NCI-H1105 treated with DMSO at 0.1 percent for 48 hours (cell line): ENCODE results near the gene OTUD7B.
A peak's percentile ranks its signal among the peaks of the same experiment; 100 is the strongest.
"Not testable (repeated sequence)": the region's sequence is repeated elsewhere in the genome, so short reads cannot be mapped to it uniquely, and the experiment has no call there.

Experiments
- DNase-seq: peaks from one replicate; lab custom pipeline; 2025; lab: John Stamatoyannopoulos, UW

OTUD7B gene

GRCh38 chr1:150010393-150011115 is at the start of gene OTUD7B:
Gene OTUD7B (minus strand): TSS chr1:150010726. CDS start chr1:149977510, 33,216 bp downstream.
- DNase-seq, result peak; percentile 81

- no peak for DNase-seq
Measured at GRCh38 chr1:150060260-150060659, 49.7 kb upstream of the OTUD7B start.

- DNase-seq, result no peak
Measured at GRCh38 chr1:150056407-150056806, 45.9 kb upstream of the OTUD7B start.

- DNase-seq, result not testable (repeated sequence)
Measured at GRCh38 chr1:150055507-150055906, 45.0 kb upstream of the OTUD7B start.

- no peak for DNase-seq
Measured at GRCh38 chr1:150053926-150054325, 43.4 kb upstream of the OTUD7B start.

GRCh38 chr1:150051905-150052412 is 41.4 kb upstream of the OTUD7B start:
- not testable (repeated sequence) for DNase-seq

GRCh38 chr1:150051089-150051373 is 40.5 kb upstream of the OTUD7B start:
- no peak for DNase-seq

- no peak for DNase-seq
Measured at GRCh38 chr1:150049926-150050325, 39.4 kb upstream of the OTUD7B start.

- DNase-seq, result no peak
Measured at GRCh38 chr1:150034336-150034735, 23.8 kb upstream of the OTUD7B start.

- no peak for DNase-seq
Measured at GRCh38 chr1:150028322-150028721, 17.8 kb upstream of the OTUD7B start.

- no peak for DNase-seq
Measured at GRCh38 chr1:150024156-150024555, 13.6 kb upstream of the OTUD7B start.

GRCh38 chr1:150022357-150022756 is 11.8 kb upstream of the OTUD7B start:
- DNase-seq, result no peak

- DNase-seq, result no peak
Measured at GRCh38 chr1:150021191-150021694, 10.7 kb upstream of the OTUD7B start.

GRCh38 chr1:150020711-150021110 is 10.2 kb upstream of the OTUD7B start:
- no peak for DNase-seq

- DNase-seq, result no peak
Measured at GRCh38 chr1:150018165-150018564, 7.6 kb upstream of the OTUD7B start.

GRCh38 chr1:150017206-150017750 is 6.8 kb upstream of the OTUD7B start:
- no peak for DNase-seq

- no peak for DNase-seq
Measured at GRCh38 chr1:150015651-150016131, 5.2 kb upstream of the OTUD7B start.

- no peak for DNase-seq
Measured at GRCh38 chr1:150012611-150013010, 2.1 kb upstream of the OTUD7B start.

GRCh38 chr1:150009604-150010392 is 728 bp downstream of the OTUD7B start:
- DNase-seq, result peak; percentile 48

GRCh38 chr1:150008699-150009098 is 1.8 kb downstream of the OTUD7B start:
- peak; percentile 81 for DNase-seq

- no peak for DNase-seq
Measured at GRCh38 chr1:150006881-150007421, 3.6 kb downstream of the OTUD7B start.

GRCh38 chr1:150005606-150006005 is 4.9 kb downstream of the OTUD7B start:
- no peak for DNase-seq
